ENCODE results near the gene VAMP1.
"Not testable (repeated sequence)": the region's sequence is repeated elsewhere in the genome, so short reads cannot be mapped to it uniquely, and the experiment has no call there.

The VAMP1 gene, protein sequence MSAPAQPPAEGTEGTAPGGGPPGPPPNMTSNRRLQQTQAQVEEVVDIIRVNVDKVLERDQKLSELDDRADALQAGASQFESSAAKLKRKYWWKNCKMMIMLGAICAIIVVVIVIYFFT

GRCh38 chr12:6470375-6471163 lies at the start of gene VAMP1:
Gene VAMP1, minus strand, starts transcription at chr12:6470677. Its CDS starts 146 bp downstream, at chr12:6470531.
- DNase-seq = peak; percentile 92

GRCh38 chr12:6520186-6520585 lies 49.7 kb upstream of the VAMP1 start:
- DNase-seq = no peak

DNA sequence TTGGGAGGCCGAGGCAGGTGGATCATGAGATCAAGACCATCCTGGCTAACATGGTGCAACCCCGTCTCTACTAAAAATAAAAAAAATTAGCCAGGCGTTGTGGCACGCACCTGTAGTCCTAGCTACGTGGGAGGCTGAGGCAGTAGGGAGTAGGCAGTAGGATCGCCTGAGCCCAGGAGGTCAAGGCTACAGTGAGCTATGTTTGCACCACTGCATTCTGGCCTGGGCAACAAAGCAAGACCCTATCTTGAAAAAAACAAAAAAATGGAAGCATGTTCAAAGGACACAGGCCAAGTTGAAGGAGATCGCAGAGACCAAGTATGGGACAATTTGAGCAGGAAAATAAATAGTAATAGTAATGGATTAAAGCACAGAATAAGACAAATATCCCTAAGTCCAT lies 37.6 kb upstream of the VAMP1 start:
- DNase-seq = no peak

GRCh38 chr12:6507102-6507998 lies 36.9 kb upstream of the VAMP1 start:
- DNase-seq = no peak

DNA sequence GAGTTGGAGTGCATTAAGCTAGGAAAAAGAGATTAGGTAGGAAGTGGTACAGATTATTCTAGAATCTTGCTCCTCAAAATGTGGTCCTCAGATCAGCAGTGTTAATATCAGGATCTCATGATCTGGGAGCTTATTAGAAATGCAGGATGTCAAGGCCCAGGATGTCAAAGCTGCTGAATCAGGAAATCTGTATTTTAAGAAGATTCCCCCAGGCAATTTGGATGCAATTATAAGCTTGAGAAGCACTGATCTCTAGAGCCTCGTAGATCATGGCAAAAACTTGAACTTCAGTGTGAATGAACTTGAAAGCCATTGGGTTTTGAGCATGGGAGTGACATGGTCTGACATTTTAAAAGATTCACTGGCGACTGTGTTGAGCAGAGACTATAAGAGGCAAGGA lies 30.0 kb upstream of the VAMP1 start:
- no peak for DNase-seq

DNA sequence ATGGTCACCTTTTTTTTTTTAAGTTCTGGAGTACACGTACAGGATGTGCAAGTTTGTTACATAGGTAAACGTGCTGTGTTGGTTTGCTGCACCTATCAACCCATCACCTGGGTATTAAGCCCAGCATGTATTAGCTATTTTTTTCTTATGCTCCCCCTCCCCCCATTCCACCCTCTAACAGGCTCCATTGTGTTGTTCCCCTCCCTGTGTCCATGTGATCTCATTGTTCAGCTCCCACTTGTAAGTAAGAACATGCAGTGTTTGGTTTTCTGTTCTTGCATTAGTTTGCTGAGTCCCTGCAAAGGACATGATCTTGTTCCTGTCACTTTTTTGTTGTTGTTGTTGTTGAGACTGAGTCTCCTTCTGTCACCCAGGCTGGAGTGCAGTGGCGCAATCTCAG lies 26.8 kb upstream of the VAMP1 start:
- DNase-seq = not testable (repeated sequence)

DNA sequence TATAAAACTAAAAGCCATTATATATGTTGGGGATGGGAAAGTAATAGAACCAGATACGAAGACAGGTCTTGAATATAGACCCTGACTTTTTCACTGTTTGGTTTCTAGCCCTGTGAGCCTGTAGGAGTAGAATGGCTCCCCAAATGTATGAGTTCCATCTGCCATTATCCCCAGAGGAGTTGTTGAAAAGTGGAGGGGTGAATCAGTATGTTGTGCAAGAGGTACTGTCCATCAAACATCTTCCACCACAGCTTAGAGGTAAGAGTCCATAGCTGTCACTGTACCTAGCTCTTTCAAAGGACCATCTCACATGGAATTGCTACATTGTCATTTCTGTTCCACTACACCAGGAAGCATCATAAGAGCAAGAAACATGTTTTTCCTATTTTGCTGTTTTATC lies 24.5 kb upstream of the VAMP1 start:
- no peak for DNase-seq

GRCh38 chr12:6494258-6494743 lies 23.8 kb upstream of the VAMP1 start:
- DNase-seq = no peak

DNA sequence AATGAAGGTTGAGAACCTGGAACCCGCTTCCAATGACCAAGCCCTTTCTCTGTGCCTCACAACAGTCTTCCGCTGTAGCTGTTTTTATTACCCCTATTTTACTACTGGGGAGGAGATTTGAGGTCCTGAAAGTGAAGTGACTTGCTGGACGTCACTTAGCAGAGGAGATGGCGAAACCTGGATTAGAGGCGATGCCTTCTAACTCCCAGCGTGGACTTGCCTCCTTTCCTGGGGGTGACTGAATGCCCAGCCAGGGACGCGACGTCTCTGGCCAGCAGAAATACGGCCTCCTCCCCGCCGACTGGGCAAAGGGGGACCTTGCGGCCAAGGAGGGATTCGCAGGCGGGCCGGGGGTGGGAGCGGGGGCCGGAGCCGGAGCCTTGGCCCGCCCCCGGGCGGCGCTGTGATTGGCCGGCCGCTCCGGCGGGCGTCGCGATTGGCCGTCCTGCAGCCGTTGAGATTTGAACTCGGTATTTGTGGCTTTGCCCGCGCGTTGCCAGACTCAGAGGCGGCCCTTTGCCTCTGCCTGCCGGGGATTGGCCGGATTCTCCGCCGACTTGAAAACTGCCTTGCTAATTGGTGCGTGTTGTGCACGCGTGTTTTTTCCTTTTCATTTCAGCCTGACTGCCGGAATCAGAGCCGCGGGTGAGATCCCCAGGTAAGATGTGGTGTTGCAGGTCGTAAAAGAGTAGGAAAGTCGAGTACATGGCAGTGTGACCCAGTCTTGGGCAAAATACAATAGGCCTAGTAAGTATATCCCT lies 23.2 kb upstream of the VAMP1 start, which contains the start of gene NCAPD2:
Gene NCAPD2, plus strand, starts transcription at position 606 of the 761 bp plus-strand sequence. CDS start 997 bp downstream, outside the sequence.
- peak; percentile 59 for DNase-seq

DNA sequence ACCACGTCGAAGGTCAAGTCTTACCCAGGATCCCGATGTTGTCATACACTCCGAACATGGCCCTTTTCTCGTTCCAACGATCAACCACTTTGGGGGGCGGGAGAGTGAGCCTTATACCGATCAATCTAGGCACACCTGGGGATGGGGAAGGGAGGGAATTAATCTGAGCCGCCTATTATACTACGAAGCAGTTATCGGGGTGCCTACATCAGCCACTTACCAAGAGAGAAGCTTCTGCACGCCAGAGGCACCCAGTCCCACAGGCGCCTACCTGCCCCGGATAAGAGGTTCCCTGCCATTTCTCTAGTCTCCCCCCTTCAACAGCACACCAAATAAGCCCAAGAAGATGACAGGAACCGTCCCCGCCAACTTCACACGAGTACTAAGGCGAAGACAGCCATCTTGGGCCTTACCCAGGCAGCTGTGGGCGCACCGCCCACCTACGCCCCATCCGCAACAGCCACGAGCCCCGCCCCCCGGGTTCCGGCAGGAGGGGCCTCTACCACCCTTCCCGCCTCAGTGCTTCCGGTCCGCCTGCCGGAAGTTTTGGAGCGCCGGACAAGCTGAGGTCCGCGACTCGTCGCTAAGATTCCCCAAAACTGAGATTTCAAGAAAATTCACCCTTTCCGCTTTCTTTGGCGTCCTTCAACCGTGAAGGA lies 22.5 kb upstream of the VAMP1 start, which contains the start of gene MRPL51:
Gene MRPL51, minus strand, starts transcription at position 425 of the 659 bp plus-strand sequence. Its CDS starts 126 bp downstream, at position 299.
- peak; percentile 77 for DNase-seq

DNA sequence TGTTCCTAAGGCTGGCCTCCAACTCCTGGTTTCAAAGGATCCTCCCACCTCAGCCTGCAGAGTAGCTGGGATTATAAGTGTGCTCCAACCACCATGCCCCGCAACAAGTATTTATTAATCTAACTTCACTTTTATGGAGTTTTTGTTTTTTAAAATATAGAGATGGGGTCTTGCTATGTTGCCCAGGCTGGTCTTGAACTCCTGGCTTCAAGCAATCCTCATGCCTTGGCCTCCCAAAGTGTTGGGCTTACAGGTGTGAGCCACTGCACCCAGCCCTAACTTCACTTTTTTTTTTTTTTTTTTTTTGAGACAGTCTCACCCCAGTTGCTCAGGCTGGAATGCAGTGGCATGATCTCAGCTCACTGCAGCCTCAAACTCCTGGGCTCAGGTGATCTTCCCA lies 20.2 kb upstream of the VAMP1 start:
- not testable (repeated sequence) for DNase-seq

GRCh38 chr12:6489449-6489848 lies 19.0 kb upstream of the VAMP1 start:
- DNase-seq = no peak

DNA sequence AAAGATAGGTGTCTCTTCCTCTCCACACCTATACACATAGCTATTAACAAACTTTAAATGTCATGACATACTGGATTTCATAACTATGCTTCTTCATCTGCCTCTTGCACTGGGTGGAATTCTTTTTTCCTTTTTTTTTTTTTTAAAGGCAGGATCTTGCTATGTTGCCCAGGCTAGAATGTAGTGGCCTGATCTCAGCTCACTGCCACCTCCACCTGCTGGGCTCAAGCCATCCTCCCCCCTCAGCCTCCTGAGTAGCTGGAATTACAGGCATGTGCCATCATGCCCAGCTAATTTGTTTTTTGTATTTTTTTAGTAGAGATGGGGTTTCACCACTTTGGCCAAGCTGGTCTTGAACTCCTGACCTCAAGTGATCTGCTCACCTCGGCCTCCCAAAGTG lies 17.8 kb upstream of the VAMP1 start:
- DNase-seq = no peak

DNA sequence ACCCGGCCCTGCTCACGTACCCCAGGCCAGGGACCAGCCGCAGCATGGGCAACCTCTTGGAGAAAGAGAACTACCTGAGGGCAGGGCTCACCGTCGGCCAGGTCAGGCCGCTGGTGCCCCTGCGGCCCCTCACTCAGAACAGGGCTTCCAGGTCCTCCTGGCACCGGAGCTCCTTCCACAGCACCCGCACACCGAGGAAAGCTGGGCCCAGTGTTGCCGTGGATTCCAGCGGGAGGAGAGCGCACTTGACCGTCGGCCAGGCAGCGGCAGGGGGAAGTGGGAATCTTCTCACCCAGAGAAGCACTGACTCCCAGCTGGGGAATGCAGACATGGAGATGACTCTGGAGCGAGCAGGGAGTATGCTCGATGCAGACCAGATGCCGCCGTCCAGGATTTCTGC lies 7.9 kb upstream of the VAMP1 start:
- no peak for DNase-seq

GRCh38 chr12:6477601-6478377 lies 7.3 kb upstream of the VAMP1 start:
- not testable (repeated sequence) for DNase-seq

DNA sequence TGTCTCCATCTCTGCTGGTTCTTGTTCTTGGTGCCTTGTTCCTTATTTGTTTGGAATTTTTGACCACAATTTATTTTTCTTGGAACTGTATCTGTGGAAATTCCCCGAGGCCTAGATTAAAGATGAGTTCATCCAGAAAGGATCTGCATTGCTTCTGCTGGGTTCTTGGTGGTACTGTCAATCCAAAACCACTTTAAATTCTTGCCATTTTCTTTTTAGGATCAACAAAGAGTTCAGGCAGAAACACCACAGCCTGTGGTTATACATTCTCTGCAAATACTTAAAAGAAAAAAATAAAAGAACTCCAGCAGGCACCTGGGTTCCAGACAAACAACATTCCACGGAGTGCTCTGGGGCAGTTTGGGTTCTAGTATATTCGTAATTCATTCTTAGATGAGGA lies 6.0 kb upstream of the VAMP1 start:
- no peak for DNase-seq

- DNase-seq = not testable (repeated sequence)
These were observed 4.9 kb upstream of the VAMP1 start for GRCh38 chr12:6475233-6475975.

DNA sequence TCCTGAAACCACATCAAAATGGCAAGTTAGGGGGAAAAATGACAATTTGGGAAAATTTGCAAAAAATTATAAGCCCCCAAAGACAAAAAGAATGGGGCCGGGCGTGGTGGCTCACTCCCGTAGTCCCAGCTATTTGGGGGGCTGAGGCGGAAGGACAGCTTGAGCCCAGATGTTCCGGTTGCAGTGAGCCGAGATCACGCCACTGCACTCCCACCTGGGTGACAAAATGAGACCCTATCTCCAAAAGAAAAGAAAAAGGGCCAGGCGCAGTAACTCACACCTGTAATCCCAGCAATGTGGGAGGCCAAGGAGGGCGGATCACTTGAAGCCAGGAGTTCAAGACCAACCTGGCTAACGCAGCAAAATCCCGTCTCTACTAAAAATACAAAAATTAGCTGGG lies 2.0 kb upstream of the VAMP1 start:
- DNase-seq = no peak

GRCh38 chr12:6471989-6472360 lies 1.5 kb upstream of the VAMP1 start:
- no peak for DNase-seq

DNA sequence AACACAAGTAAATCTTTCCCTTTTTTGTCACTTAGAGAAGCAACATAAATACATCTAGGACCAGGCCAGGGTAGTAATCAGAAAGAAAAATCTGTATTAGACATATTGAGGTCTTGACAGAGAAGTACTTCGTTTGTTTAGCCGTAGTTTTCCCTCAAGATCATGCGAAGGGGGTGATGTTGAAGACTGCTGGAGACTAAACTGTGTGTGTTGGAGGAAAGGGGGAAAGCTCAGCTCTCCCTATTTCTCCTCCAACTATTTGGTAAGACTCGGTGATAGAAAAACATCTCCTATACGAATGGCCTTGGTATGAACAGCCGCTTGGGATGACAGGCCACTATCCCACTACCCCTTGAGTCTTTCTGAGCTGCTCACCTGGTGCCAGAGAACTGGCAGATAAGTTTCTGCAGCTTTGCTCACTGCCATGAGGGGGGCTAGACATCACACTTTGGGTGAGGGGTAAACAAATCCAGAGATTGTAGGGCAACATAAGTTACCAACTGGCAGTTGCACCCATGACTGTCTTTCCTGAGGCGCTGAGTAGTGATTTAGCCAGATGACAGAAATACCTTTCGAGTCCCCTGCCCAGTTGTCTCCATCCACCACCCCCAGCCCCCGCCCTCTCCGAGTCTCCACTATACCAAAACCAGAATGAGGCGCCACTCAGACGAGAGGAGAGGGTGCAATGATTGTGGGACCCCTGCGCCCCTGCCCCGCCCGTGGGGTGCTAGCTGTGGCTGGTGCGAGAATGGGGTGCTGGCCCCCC lies 685 bp downstream of the VAMP1 start:
- no peak for DNase-seq
